ENCODE results near the gene RAB4B. TPM values are rescaled to one million over a fixed set of nuclear protein-coding genes. Genes with fewer than 3 reads are reported as not detected.
A peak's percentile ranks its signal among the peaks of the same experiment; 100 is the strongest.
"Not testable (repeated sequence)": the region's sequence is repeated elsewhere in the genome, so short reads cannot be mapped to it uniquely, and the experiment has no call there.

RAB4B gene
- total RNA-seq, 8 experiments from 2014 or later = 14.5 to 23.0 (median 19.4) TPM

GRCh38 chr19:40756502-40757110 lies 21.4 kb upstream of the RAB4B start:
- ATAC-seq (replicated peaks in 6 of 8) = no peak
- peaks cover 0 to 4% of the 10 kb centered on the region in 2 donors for H3K4me1 ChIP-seq (replicated peaks in 1 of 2)
- in situ Hi-C loops (cut with MboI; ENCODE audit: low pct_unique_long_range_greater_than_20kb in 2 of 9, low sequenced_read_pairs in 9 of 9, unreplicated experiment in 9 of 9) = no loop called here
- H3K4me3 ChIP-seq = no peak overlapping the region
- WGBS, 10 experiments = 70 to 100% (median 92%) methylated on average over 1 to 7 of the region's 11 CpGs; no CpG with 5 or more reads in 1 of the 10 experiments
- H3K27ac ChIP-seq = no peak overlapping the region

DNA sequence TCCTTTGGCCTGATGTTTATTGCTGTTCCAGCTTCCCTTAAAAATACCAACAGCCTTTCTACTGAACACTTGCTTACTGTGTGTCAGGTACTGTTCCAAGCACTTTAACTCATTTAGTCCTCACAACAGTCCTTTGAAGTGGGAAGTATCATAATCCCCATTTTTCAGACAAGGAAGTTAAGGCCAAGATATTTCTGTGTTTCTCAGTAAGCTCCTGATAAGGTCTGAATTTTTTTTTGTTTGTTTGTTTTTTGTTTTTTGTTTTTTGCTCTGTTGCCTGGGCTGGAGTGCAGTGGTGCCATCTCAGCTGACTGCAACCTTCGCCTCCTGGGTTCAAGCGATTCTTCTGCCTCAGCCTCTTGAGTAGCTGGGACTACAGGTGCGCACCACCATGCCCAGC lies 19.6 kb upstream of the RAB4B start:
- no peak for ATAC-seq (replicated peaks in 6 of 8)
- 88 to 100% (median 100%) methylated on average over 1 to 3 of the region's 3 CpGs; no CpG with 5 or more reads in 5 of the 10 experiments for WGBS, 10 experiments
- Histone ChIP-seq H3K4me3 (no peak overlapping the region), H3K4me1 (replicated peaks in 1 of 2) (no peaks in the 10 kb centered on the region), H3K27ac (no peak overlapping the region)
- in situ Hi-C loops (cut with MboI; ENCODE audit: low pct_unique_long_range_greater_than_20kb in 2 of 9, low sequenced_read_pairs in 9 of 9, unreplicated experiment in 9 of 9) = no loop called here

DNA sequence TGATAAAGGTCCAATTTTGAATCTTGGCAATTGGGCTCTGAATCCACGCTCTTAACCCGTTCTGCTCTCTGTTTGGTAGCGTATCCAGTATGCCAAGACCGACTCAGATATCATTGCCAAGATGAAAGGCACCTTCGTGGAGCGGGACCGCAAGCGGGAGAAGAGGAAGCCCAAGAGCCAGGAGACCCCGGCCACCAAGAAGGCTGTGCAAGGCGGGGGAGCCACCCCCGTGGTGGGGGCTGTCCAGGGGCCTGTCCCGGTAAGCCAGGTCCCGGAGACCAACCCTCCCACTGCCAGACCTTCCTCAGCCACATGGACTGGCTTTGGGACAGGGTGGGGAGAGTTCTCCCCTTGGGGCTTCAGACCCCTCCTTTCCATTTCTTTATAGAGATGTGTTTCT lies 18.7 kb upstream of the RAB4B start:
- no peak for ATAC-seq (replicated peaks in 6 of 8)
- WGBS, 10 experiments = 90 to 100% (median 100%) methylated on average over 1 to 4 of the region's 13 CpGs; no CpG with 5 or more reads in 5 of the 10 experiments
- Histone ChIP-seq H3K4me3 (no peak overlapping the region), H3K27ac (no peak overlapping the region), H3K4me1 (replicated peaks in 1 of 2) (no peaks in the 10 kb centered on the region)
- in situ Hi-C loops (cut with MboI; ENCODE audit: low pct_unique_long_range_greater_than_20kb in 2 of 9, low sequenced_read_pairs in 9 of 9, unreplicated experiment in 9 of 9) = no loop called here

DNA sequence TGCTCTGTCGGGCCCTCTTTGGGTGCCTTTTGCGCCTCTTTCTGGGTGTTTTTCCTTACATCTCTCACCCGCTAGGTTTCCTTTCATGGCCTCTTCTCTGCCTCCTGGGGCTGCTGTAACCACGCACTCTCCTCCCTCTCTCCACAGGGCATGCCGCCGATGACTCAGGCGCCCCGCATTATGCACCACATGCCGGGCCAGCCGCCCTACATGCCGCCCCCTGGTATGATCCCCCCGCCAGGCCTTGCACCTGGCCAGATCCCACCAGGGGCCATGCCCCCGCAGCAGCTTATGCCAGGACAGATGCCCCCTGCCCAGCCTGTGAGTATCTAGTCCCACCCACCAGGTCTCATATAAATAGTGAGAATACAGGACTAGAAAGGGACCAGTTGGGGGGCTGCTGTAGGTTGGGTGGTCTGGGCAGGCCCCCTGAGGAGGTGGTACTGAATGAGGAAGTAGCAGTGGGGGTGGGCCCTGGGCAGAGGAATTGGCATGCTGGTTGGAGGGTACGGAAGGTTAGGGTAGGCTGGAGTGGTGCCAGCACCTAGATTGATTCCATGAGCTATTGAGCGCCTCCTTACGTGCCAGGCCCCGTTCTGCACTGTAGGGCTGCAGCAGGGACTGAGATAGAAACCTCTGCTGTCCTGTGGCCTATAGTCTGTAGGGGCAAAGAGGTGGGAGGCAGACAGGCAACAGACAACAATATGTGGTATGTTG lies 15.1 kb upstream of the RAB4B start:
- ATAC-seq (replicated peaks in 6 of 8) = peak in 1 of 8 experiments; percentile 44
- Histone ChIP-seq H3K4me1 (replicated peaks in 1 of 2) (no peaks in the 10 kb centered on the region), H3K4me3 (no peak overlapping the region), H3K27ac (no peak overlapping the region)
- in situ Hi-C loops (cut with MboI; ENCODE audit: low pct_unique_long_range_greater_than_20kb in 2 of 9, low sequenced_read_pairs in 9 of 9, unreplicated experiment in 9 of 9) = no loop called here
- WGBS, 10 experiments = 83 to 100% (median 94%) methylated on average over 1 to 10 of the region's 17 CpGs; no CpG with 5 or more reads in 3 of the 10 experiments

GRCh38 chr19:40763526-40763925 lies 14.5 kb upstream of the RAB4B start:
- no peak for ATAC-seq (replicated peaks in 6 of 8)
- H3K27ac ChIP-seq = no peak overlapping the region
- 60 to 100% (median 93%) methylated on average over 1 to 4 of the region's 7 CpGs; no CpG with 5 or more reads in 4 of the 10 experiments for WGBS, 10 experiments

DNA sequence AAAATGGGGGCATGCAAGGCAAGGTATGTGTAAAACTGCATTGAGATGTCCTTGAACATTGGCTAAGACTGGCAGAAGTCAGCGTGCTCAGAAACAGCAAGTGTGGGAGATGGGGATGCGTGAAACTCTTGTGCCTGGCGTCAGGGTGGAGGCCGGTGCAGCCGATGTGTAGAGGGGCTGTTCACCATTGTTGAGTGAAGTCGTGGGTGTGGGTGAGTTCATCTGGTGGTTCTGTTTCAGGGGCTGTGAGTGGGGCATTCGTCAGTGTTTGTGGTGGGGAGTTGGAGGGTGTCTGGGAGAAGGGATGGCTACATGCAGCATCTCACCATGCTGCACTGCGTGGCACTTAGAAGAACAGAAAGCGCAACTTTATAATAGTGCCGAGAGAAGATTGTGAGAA lies 14.1 kb upstream of the RAB4B start:
- 88 to 100% (median 100%) methylated on average over 1 to 10 of the region's 10 CpGs; no CpG with 5 or more reads in 2 of the 10 experiments for WGBS, 10 experiments
- no peak overlapping the region for H3K4me3 ChIP-seq
- H3K27ac ChIP-seq = no peak overlapping the region
- no peaks in the 10 kb centered on the region for H3K4me1 ChIP-seq (replicated peaks in 1 of 2)
- in situ Hi-C loops (cut with MboI; ENCODE audit: low pct_unique_long_range_greater_than_20kb in 2 of 9, low sequenced_read_pairs in 9 of 9, unreplicated experiment in 9 of 9) = no loop called here
- no peak for ATAC-seq (replicated peaks in 6 of 8)

More at GRCh38 chr19:40763526-40763925, 14.5 kb upstream of the RAB4B start:
- H3K4me1 ChIP-seq (replicated peaks in 1 of 2) = no peaks in the 10 kb centered on the region
- H3K4me3 ChIP-seq = no peak overlapping the region
- in situ Hi-C loops (cut with MboI; ENCODE audit: low pct_unique_long_range_greater_than_20kb in 2 of 9, low sequenced_read_pairs in 9 of 9, unreplicated experiment in 9 of 9) = no loop called here

GRCh38 chr19:40766385-40766784 lies 11.7 kb upstream of the RAB4B start:
- WGBS, 10 experiments = 80 to 100% (median 98%) methylated on average over 2 to 5 of the region's 13 CpGs; no CpG with 5 or more reads in 4 of the 10 experiments
- H3K4me1 ChIP-seq (replicated peaks in 1 of 2); H3K27ac ChIP-seq; H3K4me3 ChIP-seq; ATAC-seq (replicated peaks in 6 of 8); in situ Hi-C loops (cut with MboI; ENCODE audit: low pct_unique_long_range_greater_than_20kb in 2 of 9, low sequenced_read_pairs in 9 of 9, unreplicated experiment in 9 of 9): not testable (repeated sequence)

DNA sequence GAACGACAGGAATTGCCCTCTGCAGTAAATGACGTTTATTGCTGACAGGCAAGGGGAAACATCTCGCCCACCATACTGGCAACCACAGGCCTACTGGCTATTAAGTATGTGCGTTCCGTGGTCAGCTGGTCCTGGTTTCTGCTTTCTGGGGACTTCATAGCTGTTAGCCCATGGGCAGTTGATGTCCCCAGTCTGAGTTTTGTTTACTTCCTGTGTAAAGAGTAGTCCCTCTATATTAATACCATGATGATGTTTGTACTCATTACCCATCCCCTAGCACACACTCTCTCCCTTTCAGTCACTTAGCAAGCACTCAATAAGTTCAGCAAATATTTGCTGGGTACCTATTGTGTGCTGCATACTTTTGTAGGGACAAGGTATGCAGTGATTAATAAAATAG lies 9.2 kb upstream of the RAB4B start:
- no peak for ATAC-seq (replicated peaks in 6 of 8)
- Histone ChIP-seq H3K4me1 (replicated peaks in 1 of 2) (no peaks in the 10 kb centered on the region), H3K27ac (no peak overlapping the region), H3K4me3 (no peak overlapping the region)
- 25 to 100% (median 80%) methylated on average over 1 to 4 of the region's 5 CpGs; no CpG with 5 or more reads in 3 of the 10 experiments for WGBS, 10 experiments
- in situ Hi-C loops (cut with MboI; ENCODE audit: low pct_unique_long_range_greater_than_20kb in 2 of 9, low sequenced_read_pairs in 9 of 9, unreplicated experiment in 9 of 9) = no loop called here

GRCh38 chr19:40771101-40771862 lies 6.8 kb upstream of the RAB4B start:
- H3K27ac ChIP-seq; H3K4me3 ChIP-seq; in situ Hi-C loops (cut with MboI; ENCODE audit: low pct_unique_long_range_greater_than_20kb in 2 of 9, low sequenced_read_pairs in 9 of 9, unreplicated experiment in 9 of 9); H3K4me1 ChIP-seq (replicated peaks in 1 of 2): not testable (repeated sequence)
- peak in 3 of 8 experiments; percentile 9 to 48 (median 42) for ATAC-seq (replicated peaks in 6 of 8)
- WGBS, 10 experiments = 75 to 100% (median 92%) methylated on average over 2 to 10 of the region's 10 CpGs; no CpG with 5 or more reads in 1 of the 10 experiments

- H3K27ac ChIP-seq = no peak within 1 kb of the TSS
- H3K4me3 ChIP-seq = no peak within 1 kb of the TSS
- in situ Hi-C loops (cut with MboI; ENCODE audit: low pct_unique_long_range_greater_than_20kb in 2 of 9, low sequenced_read_pairs in 9 of 9, unreplicated experiment in 9 of 9) = no loop called here
- 61 to 100% (median 90%) methylated on average over 1 to 5 of the region's 9 CpGs; no CpG with 5 or more reads in 5 of the 10 experiments for WGBS, 10 experiments
- H3K4me1 ChIP-seq (replicated peaks in 1 of 2) = peaks cover 4% of the 10 kb centered on the region in 2 donors
- no peak for ATAC-seq (replicated peaks in 6 of 8)
Measured at GRCh38 chr19:40774916-40775631, 3.0 kb upstream of the RAB4B start, which contains the start of gene MIA. TSS of gene MIA (plus strand) at chr19:40775521. CDS start at chr19:40775543, 22 bp downstream.

GRCh38 chr19:40775632-40776022 lies 2.4 kb upstream of the RAB4B start:
- 67 to 100% (median 88%) methylated on average over 1 to 9 of the region's 10 CpGs; no CpG with 5 or more reads in 5 of the 10 experiments for WGBS, 10 experiments
- no peak for ATAC-seq (replicated peaks in 6 of 8)
- in situ Hi-C loops (cut with MboI; ENCODE audit: low pct_unique_long_range_greater_than_20kb in 2 of 9, low sequenced_read_pairs in 9 of 9, unreplicated experiment in 9 of 9) = no loop called here
- H3K4me3 ChIP-seq = no peak overlapping the region
- peaks cover 4% of the 10 kb centered on the region in 2 donors for H3K4me1 ChIP-seq (replicated peaks in 1 of 2)
- no peak overlapping the region for H3K27ac ChIP-seq

DNA sequence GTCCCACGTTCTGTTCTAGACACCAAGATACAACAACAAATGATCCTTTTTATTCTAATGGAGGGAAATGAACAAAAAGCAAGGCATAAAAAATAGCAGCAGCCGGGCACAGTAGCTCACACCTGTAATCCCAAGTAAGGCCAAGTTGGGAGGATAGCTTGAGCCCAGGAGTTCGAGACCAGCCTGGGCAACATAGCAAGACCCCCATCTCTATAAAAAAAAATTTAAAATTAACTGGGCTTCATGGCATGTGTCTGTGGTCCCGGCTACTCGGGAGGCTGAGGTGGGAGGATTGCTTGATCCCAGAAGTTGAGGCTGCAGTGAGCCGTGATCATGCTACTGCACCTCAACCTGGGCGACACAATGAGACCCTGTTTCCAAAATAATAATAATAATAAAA lies 1.7 kb upstream of the RAB4B start:
- WGBS, 10 experiments = 50 to 100% (median 81%) methylated on average over 1 to 5 of the region's 7 CpGs; no CpG with 5 or more reads in 2 of the 10 experiments
- Histone ChIP-seq H3K27ac (peak overlapping the region in 1 of 2 donors; percentile 100), H3K4me1 (replicated peaks in 1 of 2) (peaks cover 4% of the 10 kb centered on the region in 2 donors), H3K4me3 (no peak overlapping the region)
- in situ Hi-C loops (cut with MboI; ENCODE audit: low pct_unique_long_range_greater_than_20kb in 2 of 9, low sequenced_read_pairs in 9 of 9, unreplicated experiment in 9 of 9) = no loop called here
- no peak for ATAC-seq (replicated peaks in 6 of 8)

All from motor neuron (in vitro differentiated cells).